C4-2B (cell line): ENCODE data around the gene DSCAML1.

Experiments used
- H3K27ac ChIP-seq: fragments of 450-650 bp; 2 replicates; pipeline ENCODE4 v1.5.1; 2017
- CTCF ChIP-seq: fragments of 450-650 bp; conservative IDR thresholded peaks from 2 replicates; pipeline ENCODE4 v1.5.1; 2017; ENCODE audit warnings: mild to moderate bottlenecking
- ZFX ChIP-seq: fragments of 450-650 bp; IDR thresholded peaks from 2 replicates; pipeline ENCODE4 v1.6.1; 2017

The DSCAML1 gene

GRCh38 chr11:117834068-117834810 lies 37.2 kb upstream of the DSCAML1 start:
- H3K27ac ChIP-seq: no peak overlapping the region
- TF ChIP-seq ZFX (no peak), CTCF (no peak)

- no peak overlapping the region for H3K27ac ChIP-seq
- TF ChIP-seq ZFX: no peak
Measured at GRCh38 chr11:117833401-117833891, 36.4 kb upstream of the DSCAML1 start.

- no peak overlapping the region for H3K27ac ChIP-seq
- TF ChIP-seq CTCF (no peak), ZFX (no peak)
Measured at GRCh38 chr11:117832511-117832910, 35.5 kb upstream of the DSCAML1 start.

DNA sequence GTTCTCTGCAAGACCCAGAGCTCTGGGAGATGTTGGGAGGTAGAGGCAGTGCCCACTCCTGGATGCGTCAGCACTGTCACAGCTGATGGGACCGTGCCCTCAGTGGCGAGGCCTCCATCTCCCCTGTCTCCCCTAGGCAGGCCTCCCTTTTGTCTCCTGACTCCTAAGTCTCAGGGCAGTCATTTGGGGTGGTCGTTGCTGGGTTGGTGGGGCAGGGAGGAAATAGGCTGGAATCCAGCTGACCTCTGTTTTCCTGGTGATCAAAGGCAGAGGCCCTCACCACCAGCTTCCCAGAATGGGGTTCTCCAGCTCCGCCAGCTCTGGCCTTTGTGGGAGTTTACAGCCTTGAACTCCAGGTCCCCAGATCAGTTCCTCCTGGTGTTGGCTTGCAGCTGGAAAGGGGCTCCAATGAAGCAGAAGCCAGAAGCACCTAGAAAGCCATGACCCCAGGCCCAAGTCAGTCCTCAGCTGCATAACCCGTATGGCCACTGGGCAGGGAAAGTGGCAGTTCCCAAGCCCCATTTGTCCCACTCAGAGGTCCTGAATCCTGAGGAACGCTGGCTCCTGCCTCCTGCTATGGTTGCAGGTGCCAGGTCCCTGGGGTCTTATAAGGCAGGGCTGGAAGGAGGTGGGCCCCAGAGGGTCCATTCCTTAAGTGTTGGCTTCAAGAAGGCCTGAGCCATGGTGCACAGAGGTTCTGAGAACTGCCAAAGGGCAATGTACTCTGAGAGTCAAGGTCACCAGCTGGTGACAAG lies 34.8 kb upstream of the DSCAML1 start:
- H3K27ac ChIP-seq: no peak overlapping the region
- TF ChIP-seq CTCF (no peak), ZFX (no peak)

DNA sequence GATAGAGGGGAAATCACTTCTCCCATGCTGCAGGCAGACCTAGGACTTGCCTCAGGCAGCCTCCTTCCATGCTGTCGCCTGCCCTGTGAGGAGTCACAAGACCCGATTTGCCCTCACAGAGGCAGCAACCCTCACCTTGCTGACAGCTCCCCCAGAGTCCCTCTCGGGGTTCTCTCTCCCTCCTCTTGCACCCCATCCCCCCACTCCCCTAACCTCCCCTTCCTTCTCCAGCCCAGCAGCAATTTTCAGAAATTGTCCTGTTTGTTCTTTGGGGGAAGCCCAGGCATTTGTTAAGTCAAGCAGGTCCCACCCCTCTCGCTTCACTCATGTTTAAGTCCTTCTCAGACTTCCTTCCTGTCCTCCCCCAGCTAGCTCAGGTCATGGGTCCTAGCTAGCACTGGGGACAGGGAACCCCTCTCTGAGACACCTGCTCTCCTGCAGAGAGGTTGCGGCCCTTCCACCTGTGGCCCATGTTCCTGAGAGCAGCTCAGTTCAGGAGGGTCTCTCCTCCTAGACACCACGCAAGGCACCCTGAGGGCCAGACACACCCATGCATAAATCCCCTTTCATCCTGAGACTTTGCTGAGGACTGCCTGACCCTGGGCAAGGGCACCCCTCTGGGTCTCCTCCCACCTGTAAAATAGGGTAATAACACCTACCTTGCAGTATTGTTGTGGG lies 33.8 kb upstream of the DSCAML1 start:
- TF ChIP-seq ZFX (no peak), CTCF (no peak)
- no peak overlapping the region for H3K27ac ChIP-seq

DNA sequence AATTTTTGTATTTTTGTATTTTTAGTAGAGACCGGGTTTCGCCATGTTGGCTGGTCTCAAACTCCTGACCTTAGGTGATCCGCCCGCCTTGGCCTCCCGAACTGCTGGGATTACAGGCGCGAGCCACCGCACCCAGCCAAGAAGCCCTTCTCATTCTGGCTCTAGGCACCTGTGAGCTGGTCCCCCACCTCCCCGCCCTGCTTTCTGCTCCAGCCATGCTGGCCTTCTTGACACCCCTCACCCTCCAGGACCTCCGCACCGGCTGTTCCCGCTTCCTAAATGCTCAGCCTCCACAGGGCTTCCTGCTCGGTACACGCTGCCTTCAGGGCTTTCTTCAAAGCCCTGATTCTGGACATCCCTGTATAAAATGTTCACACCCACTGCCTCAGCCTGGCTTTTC lies 33.1 kb upstream of the DSCAML1 start:
- TF ChIP-seq CTCF (no peak), ZFX (no peak)
- no peak overlapping the region for H3K27ac ChIP-seq

- no peak overlapping the region for H3K27ac ChIP-seq
- TF ChIP-seq CTCF: no peak
- TF ChIP-seq ZFX: no peak
Measured at GRCh38 chr11:117829369-117829725, 32.3 kb upstream of the DSCAML1 start.
